ENCODE data around the gene MYO1F. TPM values are rescaled to one million over a fixed set of nuclear protein-coding genes. Genes with fewer than 3 reads are reported as not detected.
A peak's percentile ranks its signal among the peaks of the same experiment; 100 is the strongest.
"Not testable (repeated sequence)": the region's sequence is repeated elsewhere in the genome, so short reads cannot be mapped to it uniquely, and the experiment has no call there.

Gene MYO1F
- total and polyA plus RNA-seq, 2 donors, result 9.9 to 20.8 TPM

DNA sequence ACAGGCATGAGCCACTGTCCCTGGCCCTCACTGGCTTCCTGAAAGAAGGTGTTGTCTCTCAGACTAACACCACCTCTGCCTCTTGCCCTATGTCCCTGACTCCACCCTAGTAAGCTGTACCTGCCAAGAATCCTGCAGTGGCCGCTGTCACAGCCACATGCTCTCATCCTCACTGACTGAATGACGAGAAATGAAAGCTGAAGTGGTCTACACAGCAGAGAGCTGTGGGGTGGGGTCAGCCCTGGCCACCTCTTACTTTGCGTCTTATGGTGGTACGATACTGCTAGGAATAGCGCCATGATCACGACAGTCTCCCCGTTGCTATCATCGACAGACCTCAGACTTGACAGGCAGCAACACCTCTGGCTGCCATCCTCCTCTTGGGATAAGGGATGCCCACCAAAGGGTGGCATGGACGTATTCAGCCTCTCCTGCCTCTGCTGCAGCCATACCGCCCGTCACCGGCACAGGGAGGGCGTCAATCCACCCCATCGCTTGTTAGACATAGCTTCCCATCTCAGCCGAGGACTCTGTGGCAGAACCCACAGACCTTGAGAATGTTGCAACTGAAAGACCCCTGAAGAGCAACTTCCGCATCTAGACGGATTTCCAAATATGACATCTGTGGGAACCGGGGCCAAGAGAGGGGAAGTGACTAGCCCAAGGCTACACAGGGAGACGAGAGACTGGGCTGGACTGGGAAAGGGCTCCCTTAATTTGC is 809 bp downstream of the MYO1F start:
- peaks cover 15 to 29% of the 10 kb centered on the region in 2 donors for H3K27me3 ChIP-seq (ENCODE audit: control insufficient read depth in 2 of 2, insufficient read depth in 1 of 2, low read length in 1 of 2)
- WGBS, result 24% methylated on average over 19 of the region's 19 CpGs
- peak in 1 of 9 donors; percentile 49 for DNase-seq (ENCODE audit: low read depth in 6 of 9, low spot score in 9 of 9)
- H3K9me3 ChIP-seq (ENCODE audit: control insufficient read depth in 2 of 2, insufficient read depth in 1 of 2, low read length in 1 of 2), result peaks cover 0 to 3% of the 10 kb centered on the region in 2 donors
- H3K4me1 ChIP-seq (ENCODE audit: control insufficient read depth in 2 of 2, insufficient read depth in 2 of 2, low read length in 2 of 2), result peaks cover 13 to 47% of the 10 kb centered on the region in 2 donors
- H3K27ac ChIP-seq (ENCODE audit: low read depth in 1 of 2, low read length in 1 of 2), result peak overlapping the region in 1 of 2 donors; percentile 18
- no peaks in the 10 kb centered on the region for H3K36me3 ChIP-seq (ENCODE audit: control insufficient read depth in 2 of 2, insufficient read depth in 2 of 2, low read length in 1 of 2)
- peak overlapping the region; percentile 24 to 28 for H3K4me3 ChIP-seq (ENCODE audit: low read length in 2 of 2)

DNA sequence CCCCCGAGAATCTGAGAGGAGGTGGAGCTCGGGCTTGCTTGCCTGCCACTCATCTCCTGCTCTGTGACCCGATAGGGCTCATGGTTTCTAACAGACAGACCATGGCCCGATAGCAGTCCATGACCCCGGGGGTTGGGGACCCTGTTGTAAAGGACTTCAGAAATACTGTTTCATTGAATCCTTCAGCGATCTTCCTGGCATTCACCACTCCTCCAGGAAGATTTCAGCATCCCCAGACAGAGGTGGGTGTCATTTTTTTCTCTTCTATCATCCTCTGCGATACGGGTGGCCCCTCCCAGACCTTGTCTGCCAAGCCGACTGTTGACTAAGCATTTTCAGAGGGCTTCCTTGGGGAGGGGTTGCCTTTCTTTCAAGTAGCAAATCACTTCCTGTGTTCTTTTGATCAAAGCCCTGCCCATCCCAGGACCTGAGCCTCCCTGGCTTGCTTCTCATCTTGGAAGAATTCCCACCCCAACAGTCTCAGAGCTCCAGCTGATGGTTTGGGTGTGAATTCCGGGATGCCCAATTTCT is 1.7 kb downstream of the MYO1F start:
- DNase-seq (ENCODE audit: low read depth in 6 of 9, low spot score in 9 of 9), result peak in 4 of 9 donors; percentile 30 to 74 (median 50)
- Histone ChIP-seq H3K27me3 (ENCODE audit: control insufficient read depth in 2 of 2, insufficient read depth in 1 of 2, low read length in 1 of 2) (peaks cover 15 to 29% of the 10 kb centered on the region in 2 donors), H3K9me3 (ENCODE audit: control insufficient read depth in 2 of 2, insufficient read depth in 1 of 2, low read length in 1 of 2) (peaks cover 0 to 3% of the 10 kb centered on the region in 2 donors), H3K4me1 (ENCODE audit: control insufficient read depth in 2 of 2, insufficient read depth in 2 of 2, low read length in 2 of 2) (peaks cover 16 to 49% of the 10 kb centered on the region in 2 donors), H3K27ac (ENCODE audit: low read depth in 1 of 2, low read length in 1 of 2) (no peak overlapping the region), H3K36me3 (ENCODE audit: control insufficient read depth in 2 of 2, insufficient read depth in 2 of 2, low read length in 1 of 2) (no peaks in the 10 kb centered on the region), H3K4me3 (ENCODE audit: low read length in 2 of 2) (no peak overlapping the region)
- WGBS, result 52% methylated on average over 10 of the region's 10 CpGs

DNA sequence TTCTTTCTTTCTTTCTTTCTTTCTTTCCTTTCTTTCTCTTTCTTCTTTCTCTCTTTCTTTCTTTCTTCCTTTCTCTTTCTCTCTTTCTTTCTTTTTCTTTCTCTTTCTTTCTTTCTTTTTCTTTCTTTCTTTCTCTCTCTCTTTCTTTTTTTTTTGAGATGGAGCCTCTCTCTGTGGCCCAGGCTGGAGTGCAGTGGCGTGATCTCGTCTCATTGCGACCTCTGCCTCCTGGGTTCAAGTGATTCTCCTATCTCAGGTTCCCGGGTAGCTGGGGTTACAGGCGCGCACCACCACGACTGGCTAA is 2.7 kb downstream of the MYO1F start:
- not testable (repeated sequence) for H3K4me3 ChIP-seq (ENCODE audit: low read length in 2 of 2); DNase-seq (ENCODE audit: low read depth in 6 of 9, low spot score in 9 of 9); H3K9me3 ChIP-seq (ENCODE audit: control insufficient read depth in 2 of 2, insufficient read depth in 1 of 2, low read length in 1 of 2); H3K27ac ChIP-seq (ENCODE audit: low read depth in 1 of 2, low read length in 1 of 2); H3K36me3 ChIP-seq (ENCODE audit: control insufficient read depth in 2 of 2, insufficient read depth in 2 of 2, low read length in 1 of 2)
- Histone ChIP-seq H3K4me1 (ENCODE audit: control insufficient read depth in 2 of 2, insufficient read depth in 2 of 2, low read length in 2 of 2) (peaks cover 17 to 53% of the 10 kb centered on the region in 2 donors), H3K27me3 (ENCODE audit: control insufficient read depth in 2 of 2, insufficient read depth in 1 of 2, low read length in 1 of 2) (peaks cover 12 to 26% of the 10 kb centered on the region in 2 donors)
- WGBS, result 93% methylated on average over 7 of the region's 7 CpGs

DNA sequence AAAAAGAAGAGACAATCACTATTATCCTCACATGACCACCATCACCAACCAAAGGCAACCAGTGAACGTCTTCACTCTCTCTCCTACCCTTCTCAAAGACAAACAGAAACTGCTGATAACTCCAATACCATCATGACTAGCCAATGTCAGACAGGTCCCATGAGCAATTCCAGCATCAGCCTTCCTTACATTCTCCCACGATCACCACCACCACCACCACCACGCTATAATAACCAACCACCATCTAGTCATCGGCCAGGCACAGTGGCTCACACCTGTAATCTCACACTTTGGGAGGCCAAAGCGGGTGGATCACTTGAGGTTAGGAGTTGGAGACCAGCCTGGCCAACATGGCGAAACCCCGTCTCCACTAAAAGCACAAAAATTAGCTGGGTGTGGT is 3.9 kb downstream of the MYO1F start:
- H3K4me1 ChIP-seq (ENCODE audit: control insufficient read depth in 2 of 2, insufficient read depth in 2 of 2, low read length in 2 of 2), result peaks cover 21 to 57% of the 10 kb centered on the region in 2 donors
- DNase-seq (ENCODE audit: low read depth in 6 of 9, low spot score in 9 of 9), result no peak
- 95% methylated on average over 7 of the region's 7 CpGs for WGBS
- H3K9me3 ChIP-seq (ENCODE audit: control insufficient read depth in 2 of 2, insufficient read depth in 1 of 2, low read length in 1 of 2), result peaks cover 0 to 3% of the 10 kb centered on the region in 2 donors
- H3K4me3 ChIP-seq (ENCODE audit: low read length in 2 of 2), result no peak overlapping the region
- peaks cover 9 to 18% of the 10 kb centered on the region in 2 donors for H3K27me3 ChIP-seq (ENCODE audit: control insufficient read depth in 2 of 2, insufficient read depth in 1 of 2, low read length in 1 of 2)
- H3K27ac ChIP-seq (ENCODE audit: low read depth in 1 of 2, low read length in 1 of 2), result no peak overlapping the region
- H3K36me3 ChIP-seq (ENCODE audit: control insufficient read depth in 2 of 2, insufficient read depth in 2 of 2, low read length in 1 of 2), result no peaks in the 10 kb centered on the region

DNA sequence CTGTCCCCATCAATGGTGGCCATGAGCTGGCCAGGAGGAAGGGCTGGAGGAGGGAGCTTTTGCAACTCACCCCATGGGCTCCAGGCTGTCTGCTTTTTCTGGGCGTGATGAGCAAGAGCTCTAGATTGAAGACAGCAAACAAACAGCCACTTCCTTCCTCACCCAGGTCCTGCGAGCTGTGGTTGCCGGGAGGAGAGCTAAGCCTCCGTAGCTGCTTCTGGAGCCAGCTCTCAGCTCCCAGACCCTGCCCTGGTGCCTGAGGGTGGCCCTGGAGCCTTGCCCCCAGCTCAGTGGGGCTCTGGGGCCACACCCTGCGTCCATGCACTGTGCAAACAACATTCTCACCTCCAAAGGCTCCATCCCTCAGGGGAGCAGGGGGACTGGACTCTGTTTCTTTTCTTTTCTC is 6.2 kb downstream of the MYO1F start:
- H3K27ac ChIP-seq (ENCODE audit: low read depth in 1 of 2, low read length in 1 of 2), result peak overlapping the region; percentile 82
- peaks cover 0 to 3% of the 10 kb centered on the region in 2 donors for H3K9me3 ChIP-seq (ENCODE audit: control insufficient read depth in 2 of 2, insufficient read depth in 1 of 2, low read length in 1 of 2)
- H3K27me3 ChIP-seq (ENCODE audit: control insufficient read depth in 2 of 2, insufficient read depth in 1 of 2, low read length in 1 of 2), result peaks cover 0 to under 1% of the 10 kb centered on the region in 2 donors
- no peak overlapping the region for H3K4me3 ChIP-seq (ENCODE audit: low read length in 2 of 2)
- 3% methylated on average over 5 of the region's 5 CpGs for WGBS
- no peaks in the 10 kb centered on the region for H3K36me3 ChIP-seq (ENCODE audit: control insufficient read depth in 2 of 2, insufficient read depth in 2 of 2, low read length in 1 of 2)
- peaks cover 14 to 41% of the 10 kb centered on the region in 2 donors for H3K4me1 ChIP-seq (ENCODE audit: control insufficient read depth in 2 of 2, insufficient read depth in 2 of 2, low read length in 2 of 2)
- peak in 5 of 9 donors; percentile 40 to 81 (median 50) for DNase-seq (ENCODE audit: low read depth in 6 of 9, low spot score in 9 of 9)

- peaks cover 10 to 35% of the 10 kb centered on the region in 2 donors for H3K4me1 ChIP-seq (ENCODE audit: control insufficient read depth in 2 of 2, insufficient read depth in 2 of 2, low read length in 2 of 2)
- no peaks in the 10 kb centered on the region for H3K9me3 ChIP-seq (ENCODE audit: control insufficient read depth in 2 of 2, insufficient read depth in 1 of 2, low read length in 1 of 2)
- H3K36me3 ChIP-seq (ENCODE audit: control insufficient read depth in 2 of 2, insufficient read depth in 2 of 2, low read length in 1 of 2), result no peaks in the 10 kb centered on the region
- H3K4me3 ChIP-seq (ENCODE audit: low read length in 2 of 2), result no peak overlapping the region
- H3K27ac ChIP-seq (ENCODE audit: low read depth in 1 of 2, low read length in 1 of 2), result peak overlapping the region; percentile 53 to 74
- no peaks in the 10 kb centered on the region for H3K27me3 ChIP-seq (ENCODE audit: control insufficient read depth in 2 of 2, insufficient read depth in 1 of 2, low read length in 1 of 2)
- 30% methylated on average over 5 of the region's 5 CpGs for WGBS
- DNase-seq (ENCODE audit: low read depth in 6 of 9, low spot score in 9 of 9), result peak in 3 of 9 donors; percentile 34 to 65 (median 48)
Observed at GRCh38 chr19:8569066-8569771, 8.0 kb downstream of the MYO1F start.

DNA sequence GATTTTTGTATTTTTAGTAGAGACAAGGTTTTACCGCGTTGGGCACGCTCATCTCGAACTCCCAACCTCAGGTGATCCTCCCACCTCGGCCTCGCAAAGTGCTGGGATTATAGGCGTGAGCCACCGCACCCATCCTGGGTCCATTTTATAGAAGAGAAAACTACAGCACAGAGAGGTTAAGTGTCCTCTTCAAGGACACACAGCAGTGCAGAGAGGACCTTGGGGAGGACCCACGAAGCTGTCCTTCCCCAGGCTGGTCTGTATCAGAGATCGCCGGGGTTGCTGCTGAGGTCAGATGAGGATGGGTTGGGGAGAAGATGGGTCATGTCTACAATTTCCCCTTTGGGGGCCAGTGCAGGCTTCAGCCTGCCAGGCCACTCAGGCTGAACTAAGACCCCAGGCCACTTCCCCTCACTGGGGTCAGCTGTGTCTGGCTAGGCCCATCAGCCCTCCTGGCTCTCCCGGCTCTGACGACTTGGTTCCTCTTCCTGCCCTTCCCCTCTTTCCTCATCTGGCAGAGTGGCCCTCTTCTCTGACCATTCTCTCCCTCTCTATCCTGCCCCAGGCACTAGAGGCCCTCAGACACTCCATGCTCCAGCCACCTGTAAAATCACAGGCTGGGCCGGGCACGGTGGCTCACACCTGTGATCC is 9.6 kb downstream of the MYO1F start:
- Histone ChIP-seq H3K27me3 (ENCODE audit: control insufficient read depth in 2 of 2, insufficient read depth in 1 of 2, low read length in 1 of 2) (no peaks in the 10 kb centered on the region), H3K4me3 (ENCODE audit: low read length in 2 of 2) (no peak overlapping the region), H3K4me1 (ENCODE audit: control insufficient read depth in 2 of 2, insufficient read depth in 2 of 2, low read length in 2 of 2) (peaks cover 10 to 35% of the 10 kb centered on the region in 2 donors), H3K36me3 (ENCODE audit: control insufficient read depth in 2 of 2, insufficient read depth in 2 of 2, low read length in 1 of 2) (no peaks in the 10 kb centered on the region), H3K9me3 (ENCODE audit: control insufficient read depth in 2 of 2, insufficient read depth in 1 of 2, low read length in 1 of 2) (no peaks in the 10 kb centered on the region), H3K27ac (ENCODE audit: low read depth in 1 of 2, low read length in 1 of 2) (no peak overlapping the region)
- 95% methylated on average over 15 of the region's 15 CpGs for WGBS
- no peak for DNase-seq (ENCODE audit: low read depth in 6 of 9, low spot score in 9 of 9)

- whole genome bisulfite sequencing, result 95% methylated on average over 7 of the region's 7 CpGs
- no peaks in the 10 kb centered on the region for H3K27me3 ChIP-seq (ENCODE audit: control insufficient read depth in 2 of 2, insufficient read depth in 1 of 2, low read length in 1 of 2)
- H3K4me1 ChIP-seq (ENCODE audit: control insufficient read depth in 2 of 2, insufficient read depth in 2 of 2, low read length in 2 of 2), result peaks cover 10 to 33% of the 10 kb centered on the region in 2 donors
- H3K27ac ChIP-seq (ENCODE audit: low read depth in 1 of 2, low read length in 1 of 2), result no peak overlapping the region
- no peaks in the 10 kb centered on the region for H3K9me3 ChIP-seq (ENCODE audit: control insufficient read depth in 2 of 2, insufficient read depth in 1 of 2, low read length in 1 of 2)
- no peak for DNase-seq (ENCODE audit: low read depth in 6 of 9, low spot score in 9 of 9)
- H3K4me3 ChIP-seq (ENCODE audit: low read length in 2 of 2), result no peak overlapping the region
- H3K36me3 ChIP-seq (ENCODE audit: control insufficient read depth in 2 of 2, insufficient read depth in 2 of 2, low read length in 1 of 2), result no peaks in the 10 kb centered on the region
Observed at GRCh38 chr19:8566855-8567254, 10.4 kb downstream of the MYO1F start.

- not testable (repeated sequence) for H3K36me3 ChIP-seq (ENCODE audit: control insufficient read depth in 2 of 2, insufficient read depth in 2 of 2, low read length in 1 of 2); H3K27ac ChIP-seq (ENCODE audit: low read depth in 1 of 2, low read length in 1 of 2); DNase-seq (ENCODE audit: low read depth in 6 of 9, low spot score in 9 of 9); H3K9me3 ChIP-seq (ENCODE audit: control insufficient read depth in 2 of 2, insufficient read depth in 1 of 2, low read length in 1 of 2); H3K4me3 ChIP-seq (ENCODE audit: low read length in 2 of 2); H3K27me3 ChIP-seq (ENCODE audit: control insufficient read depth in 2 of 2, insufficient read depth in 1 of 2, low read length in 1 of 2)
- 97% methylated on average over 8 of the region's 8 CpGs for WGBS
- H3K4me1 ChIP-seq (ENCODE audit: control insufficient read depth in 2 of 2, insufficient read depth in 2 of 2, low read length in 2 of 2), result peaks cover 6 to 18% of the 10 kb centered on the region in 2 donors
Observed at GRCh38 chr19:8564866-8565265, 12.4 kb downstream of the MYO1F start.
